DMS153 treated with DMSO at 0.1 percent for 48 hours (cell line): ENCODE data around the gene CFAP298.

Experiments
- DNase-seq: peaks from one replicate; lab custom pipeline; 2025; ENCODE audit not compliant: unreplicated experiment; lab: John Stamatoyannopoulos, UW

CFAP298 gene

DNA sequence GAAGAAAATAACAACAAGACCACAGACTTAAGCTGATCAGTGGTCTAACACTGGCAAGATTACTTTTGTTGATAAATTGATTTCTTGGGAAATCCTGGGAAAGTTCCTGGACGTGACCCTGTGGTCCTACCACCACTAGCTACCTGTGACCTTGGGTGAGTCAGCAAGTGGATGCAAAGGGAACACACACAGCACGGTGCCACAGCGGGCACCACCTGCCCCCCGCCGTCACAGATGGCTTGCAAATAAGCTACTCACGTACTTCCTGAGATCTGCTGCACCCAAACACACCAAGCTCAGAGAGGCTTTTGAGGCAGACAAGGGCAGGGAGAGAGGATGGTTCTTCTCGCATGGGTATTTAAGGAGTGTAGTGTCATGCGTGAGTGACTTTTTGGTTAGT, 12.7 kb downstream of the CFAP298 start:
- DNase-seq: no peak

DNA sequence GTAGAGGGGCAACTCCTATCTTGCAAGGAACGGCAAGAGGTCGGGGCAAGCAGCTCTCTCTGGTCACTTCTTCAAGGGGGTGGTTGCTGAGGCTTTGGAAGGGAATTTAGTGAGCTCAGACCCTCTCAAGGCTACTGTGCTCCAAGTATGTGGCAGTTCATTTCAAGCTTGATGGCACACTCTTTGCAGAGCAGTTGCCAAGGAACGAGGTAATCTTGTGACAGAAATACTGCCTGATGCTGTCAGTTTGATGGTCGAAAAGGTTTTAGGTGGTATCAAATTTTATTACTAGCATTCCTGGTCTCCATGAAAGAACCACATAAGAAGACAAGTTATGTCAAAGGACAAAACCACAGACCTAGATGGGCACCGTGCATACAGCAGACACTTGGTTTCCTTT, 13.1 kb downstream of the CFAP298 start:
- no peak for DNase-seq

DNA sequence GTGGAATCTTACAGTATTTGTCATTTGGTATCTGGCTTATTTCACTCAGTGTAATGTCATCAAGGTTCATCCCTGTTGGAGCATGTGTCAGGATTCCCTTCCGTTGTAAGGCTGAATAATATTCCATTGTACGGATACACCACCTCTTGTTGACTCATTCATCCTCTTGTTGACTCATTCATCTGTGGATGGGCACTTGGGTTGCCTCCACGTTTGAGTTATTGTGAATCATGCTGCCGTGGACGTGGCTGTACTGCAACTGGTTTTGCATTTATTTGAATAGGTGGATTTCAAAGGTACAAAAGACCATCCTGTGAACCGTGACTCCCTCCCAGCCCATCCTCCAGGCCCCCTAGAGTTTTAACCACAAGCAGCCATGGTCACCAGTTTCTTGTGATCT, 15.0 kb downstream of the CFAP298 start:
- no peak for DNase-seq

DNA sequence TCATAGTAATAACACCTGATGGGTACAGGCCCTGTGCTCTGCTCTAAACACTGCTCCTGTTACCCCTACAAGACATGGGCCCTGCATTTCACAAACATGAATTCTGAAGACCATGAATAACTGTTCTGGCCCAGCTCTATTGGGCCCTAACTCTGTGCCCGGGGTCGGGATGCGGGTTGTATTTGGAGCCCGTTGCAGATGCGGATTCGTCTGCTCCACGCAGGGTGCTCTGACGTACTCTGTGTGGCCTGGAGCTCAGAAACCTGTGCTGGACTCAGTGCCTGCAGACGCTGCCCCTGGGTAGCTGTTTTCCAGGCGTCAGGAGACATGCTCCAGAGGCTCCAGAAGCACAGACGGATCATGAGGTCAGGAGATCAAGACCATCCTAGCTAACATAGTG, 16.7 kb downstream of the CFAP298 start:
- no peak for DNase-seq

DNA sequence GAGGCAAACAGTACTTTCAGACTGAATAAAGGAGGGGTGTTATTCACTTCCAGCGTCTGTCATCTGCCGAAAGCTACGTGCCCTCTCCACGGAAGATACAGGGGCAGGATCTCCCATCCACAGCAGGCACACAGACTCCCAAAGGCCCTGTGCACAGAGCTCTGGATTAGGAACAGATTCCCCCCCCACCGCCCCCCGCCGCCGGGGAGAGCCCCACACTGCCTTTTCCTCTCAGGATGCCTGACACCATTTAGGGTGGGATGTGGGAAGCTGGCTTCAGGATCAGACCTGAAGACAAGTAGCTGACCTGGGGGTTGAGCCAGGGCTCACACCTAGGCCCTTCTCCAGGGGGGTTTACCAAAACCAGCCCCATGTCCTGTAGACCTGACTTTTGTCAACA, 18.5 kb downstream of the CFAP298 start:
- no peak for DNase-seq

DNA sequence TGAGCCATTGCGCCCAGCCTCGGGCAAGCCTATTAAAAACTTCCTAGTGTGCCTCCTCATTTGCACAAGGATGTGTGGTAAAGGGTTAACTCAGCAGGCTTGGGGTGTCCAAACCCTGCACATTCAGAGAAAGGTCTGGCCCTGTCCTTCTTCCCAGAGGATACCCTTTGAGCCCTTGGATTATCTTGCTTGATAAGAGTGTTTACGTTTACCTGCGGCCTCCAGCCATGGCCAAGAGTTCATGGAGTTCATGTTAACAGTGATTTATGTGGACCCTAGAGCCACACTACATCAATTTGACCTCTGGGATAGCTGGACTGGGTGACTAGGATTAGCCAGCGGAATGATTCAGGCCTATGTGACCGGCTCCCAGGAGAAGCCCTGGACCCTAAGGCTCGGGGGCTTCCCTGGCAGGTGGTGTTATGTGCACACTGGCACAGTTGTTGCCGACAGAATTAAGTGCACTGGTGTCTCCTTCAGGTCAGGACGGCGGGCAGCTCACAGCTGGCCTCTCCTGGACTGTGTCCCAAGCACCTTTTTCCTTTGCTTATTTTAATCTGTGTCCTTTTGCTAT, 19.2 kb downstream of the CFAP298 start:
- DNase-seq: no peak

DNA sequence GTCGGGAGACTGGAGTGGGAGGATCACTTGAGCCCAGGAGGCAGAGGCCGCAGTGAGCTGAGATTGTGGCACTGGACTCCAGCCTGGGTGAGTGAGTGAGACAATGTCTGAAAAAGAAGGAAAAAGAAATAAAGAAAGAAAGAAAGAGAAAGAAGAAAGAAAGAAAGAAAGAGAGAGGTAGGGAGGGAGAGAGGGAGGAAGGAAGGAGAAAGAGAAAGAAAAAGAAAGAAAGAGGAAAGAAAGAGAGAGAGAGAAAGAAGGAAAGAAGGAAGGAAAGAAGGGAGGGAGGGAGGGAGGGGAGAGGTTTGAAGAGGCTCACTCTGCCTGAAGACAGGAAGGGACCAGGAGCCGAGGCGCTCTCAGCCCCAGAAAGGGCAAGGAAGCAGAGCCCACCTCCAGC, 22.0 kb downstream of the CFAP298 start:
- DNase-seq: no peak

DNA sequence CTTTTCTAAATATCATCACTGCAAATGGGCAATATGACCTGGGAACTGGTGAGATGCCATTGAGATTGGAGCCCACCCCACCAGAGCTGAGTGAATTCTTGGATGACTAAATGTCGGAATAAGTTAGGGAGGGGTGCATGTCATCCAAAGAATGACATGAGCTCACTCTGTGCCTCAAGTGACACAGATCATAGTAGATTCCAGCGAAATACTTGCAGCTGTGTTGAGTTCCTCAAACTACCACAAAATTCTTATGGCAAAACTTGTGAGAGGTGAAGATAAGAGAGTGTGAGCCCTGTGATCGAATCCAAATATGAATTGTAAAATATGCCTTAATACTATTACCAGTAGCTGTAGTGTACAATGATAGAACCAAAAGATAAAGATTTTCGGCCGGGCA, 24.5 kb downstream of the CFAP298 start:
- DNase-seq: no peak

DNA sequence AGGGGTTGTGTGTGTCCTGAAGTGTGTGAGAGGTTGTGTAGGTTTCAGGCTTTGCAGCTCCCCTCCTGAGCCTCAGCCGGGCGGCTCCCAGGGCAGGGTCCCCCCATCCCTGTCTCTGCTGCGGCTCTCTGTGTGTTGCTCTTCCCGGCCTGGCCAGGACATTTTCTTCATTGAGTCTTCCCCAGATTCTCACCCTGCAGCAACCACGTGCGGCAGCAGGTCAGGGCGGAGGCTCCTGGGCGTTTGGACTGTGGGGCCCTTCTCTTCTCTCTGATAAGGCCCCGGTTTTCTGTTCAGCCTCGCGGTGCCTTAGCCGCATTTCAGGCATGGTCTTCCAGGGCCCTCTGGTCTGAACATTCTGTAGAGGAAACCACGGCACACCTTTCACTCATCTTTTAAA, 25.1 kb downstream of the CFAP298 start:
- DNase-seq: no peak

DNA sequence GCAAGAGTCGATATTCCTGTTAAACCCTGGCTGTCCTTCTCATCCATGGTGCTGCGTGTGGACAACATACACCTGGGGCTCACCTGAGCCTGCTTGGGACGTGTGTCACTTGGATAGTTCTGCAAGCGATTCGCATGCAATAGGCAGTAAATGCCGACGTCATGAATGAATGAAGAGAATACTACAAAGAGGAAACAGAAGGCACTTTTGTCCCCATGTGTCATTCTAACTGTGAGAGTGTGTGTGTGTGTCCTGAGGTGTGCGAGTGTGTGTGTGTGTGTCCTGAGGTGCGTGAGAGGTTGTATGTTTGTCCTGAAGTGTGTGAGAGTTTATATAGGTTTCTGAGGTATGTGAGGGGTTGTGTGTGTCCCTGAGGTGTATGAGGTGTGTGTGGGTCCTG, 26.2 kb downstream of the CFAP298 start:
- no peak for DNase-seq

DNA sequence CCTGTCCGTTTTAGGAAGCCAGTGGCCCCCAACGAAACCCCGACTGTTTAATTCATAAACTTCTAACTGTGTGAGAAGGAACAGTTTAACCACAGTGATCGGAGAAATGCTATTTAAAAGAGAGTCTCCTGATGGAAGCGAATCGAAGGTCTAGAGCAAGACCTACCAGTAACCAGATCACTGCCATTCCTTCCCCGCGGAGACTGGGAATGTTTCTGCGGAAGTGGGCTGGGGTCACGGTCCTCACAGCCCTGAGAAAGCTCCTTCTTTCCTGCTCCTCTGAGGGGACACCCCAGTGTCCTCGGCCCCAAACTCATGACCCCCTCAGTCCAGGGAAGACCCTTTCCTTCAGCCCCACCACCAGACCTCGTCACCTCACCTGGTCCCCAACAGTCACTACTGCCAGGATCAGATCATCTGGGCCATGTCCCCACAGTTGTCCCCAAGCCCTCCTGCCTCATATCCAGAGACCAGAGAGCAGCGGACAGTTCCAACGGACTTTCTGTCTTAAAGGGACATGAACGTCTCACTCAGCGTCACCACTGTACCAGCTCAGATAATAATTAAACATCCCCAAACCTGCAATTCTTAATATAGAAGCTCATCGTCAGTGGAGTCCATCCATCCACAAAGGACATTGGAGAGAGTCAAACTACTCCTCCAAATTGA, 27.0 kb downstream of the CFAP298 start, which contains the start of gene TCP10L:
TSS of gene TCP10L (minus strand) at position 482 of the 669 bp plus-strand sequence. CDS start 1,219 bp downstream, outside the sequence.
- DNase-seq: no peak

DNA sequence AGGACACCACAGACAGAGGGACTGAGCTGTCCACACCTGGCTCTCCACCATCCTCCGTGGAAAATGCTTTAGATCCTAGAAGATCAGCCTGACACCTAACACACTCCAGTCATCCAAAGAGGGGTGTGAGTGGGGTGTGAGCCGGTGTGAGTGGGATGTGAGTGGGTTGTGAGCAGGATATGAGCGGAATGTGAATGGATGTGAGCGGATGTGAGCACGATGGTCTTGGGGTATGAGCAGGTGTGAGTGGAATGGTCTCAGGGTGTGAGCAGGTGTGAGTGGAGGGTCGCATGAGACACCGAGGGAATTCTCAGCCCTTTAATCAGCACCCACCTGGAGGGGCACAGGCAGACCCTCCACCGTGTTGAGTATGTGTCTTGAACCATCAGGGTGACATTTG, 27.7 kb downstream of the CFAP298 start:
- DNase-seq: no peak

DNA sequence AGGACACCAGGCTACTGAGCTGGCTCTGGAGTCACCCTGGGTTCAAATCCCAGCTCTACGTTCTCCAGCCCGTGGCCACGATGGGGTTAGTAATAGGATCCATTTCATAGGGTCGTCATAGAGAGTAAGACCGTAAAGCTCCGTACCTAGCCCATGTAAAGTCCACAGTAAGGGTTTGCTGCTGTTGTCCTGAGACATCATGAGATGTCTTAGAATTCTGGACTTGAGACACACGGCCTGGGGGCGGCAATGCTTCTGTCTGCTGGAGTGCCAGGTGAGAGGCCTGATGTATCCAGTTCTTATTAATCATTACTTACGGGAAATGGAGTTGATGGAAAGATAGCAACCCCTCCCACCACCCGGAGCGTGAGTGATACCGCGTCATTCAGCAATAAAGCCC, 30.4 kb downstream of the CFAP298 start:
- no peak for DNase-seq

DNA sequence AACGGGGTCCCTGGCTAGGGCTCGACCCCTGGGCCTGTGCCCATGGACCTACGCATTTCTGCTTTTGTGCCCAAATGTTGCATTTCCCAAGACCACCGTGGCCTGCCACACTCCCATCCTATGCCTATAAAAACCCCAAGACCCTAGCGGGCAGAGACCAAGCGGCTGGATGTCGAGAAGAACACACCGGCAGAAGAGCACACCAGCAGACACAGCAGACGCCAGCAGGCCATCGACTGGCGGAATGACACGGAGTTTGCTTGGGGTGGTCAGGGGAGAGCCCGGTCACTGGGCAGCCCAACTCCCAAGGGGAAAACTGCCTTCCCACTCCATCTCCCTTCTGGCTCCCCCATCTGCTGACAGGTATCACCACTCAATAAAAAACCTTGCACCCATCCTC, 31.2 kb downstream of the CFAP298 start:
- no peak for DNase-seq

DNA sequence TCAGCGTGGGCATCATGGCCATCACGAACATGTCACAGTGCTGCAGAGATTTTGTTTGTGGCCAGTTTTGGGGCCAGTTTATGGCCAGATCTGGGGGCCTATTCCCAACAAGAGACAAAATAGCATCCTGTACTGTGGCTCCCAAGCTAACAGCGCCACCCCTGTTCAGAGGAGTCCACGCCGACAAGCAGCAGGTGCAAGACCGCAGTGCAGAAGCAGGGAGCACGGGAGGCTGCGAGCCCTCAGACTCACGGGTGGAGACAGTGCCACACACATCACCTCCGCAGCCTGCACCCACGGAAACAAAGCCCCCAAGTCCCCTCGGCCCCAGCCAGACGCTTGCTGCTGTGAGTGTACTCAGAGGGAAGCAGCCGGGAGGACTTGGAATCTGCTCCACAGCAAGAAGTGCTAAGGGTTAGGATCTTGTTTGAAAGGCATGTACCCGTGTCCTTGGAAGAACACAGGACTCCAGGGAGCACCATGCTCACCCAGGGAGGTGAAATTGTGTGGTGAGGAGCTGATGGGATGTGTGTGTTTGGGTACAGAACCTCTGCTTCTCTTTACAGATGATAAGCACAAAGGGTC, 34.0 kb downstream of the CFAP298 start:
- no peak for DNase-seq

DNA sequence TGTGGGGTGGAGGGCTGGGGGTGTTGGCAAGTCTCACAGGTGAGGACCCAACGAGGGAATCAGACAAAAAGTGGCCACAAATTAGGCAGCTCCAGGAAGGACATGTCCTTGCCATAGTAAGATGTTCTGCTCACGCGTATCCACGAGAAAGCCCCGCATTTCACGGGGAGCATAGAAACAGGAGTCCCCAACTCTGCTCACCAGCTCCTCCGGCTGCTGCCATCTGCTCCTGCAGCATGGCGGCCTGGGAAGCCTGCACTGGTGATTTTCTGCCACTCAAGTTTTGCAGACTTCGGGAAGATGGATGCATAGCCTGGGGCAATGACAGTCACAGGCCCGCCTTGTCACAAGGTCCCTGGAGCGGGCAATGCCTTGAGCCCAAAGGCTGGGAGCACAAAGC, 36.2 kb downstream of the CFAP298 start:
- no peak for DNase-seq

DNA sequence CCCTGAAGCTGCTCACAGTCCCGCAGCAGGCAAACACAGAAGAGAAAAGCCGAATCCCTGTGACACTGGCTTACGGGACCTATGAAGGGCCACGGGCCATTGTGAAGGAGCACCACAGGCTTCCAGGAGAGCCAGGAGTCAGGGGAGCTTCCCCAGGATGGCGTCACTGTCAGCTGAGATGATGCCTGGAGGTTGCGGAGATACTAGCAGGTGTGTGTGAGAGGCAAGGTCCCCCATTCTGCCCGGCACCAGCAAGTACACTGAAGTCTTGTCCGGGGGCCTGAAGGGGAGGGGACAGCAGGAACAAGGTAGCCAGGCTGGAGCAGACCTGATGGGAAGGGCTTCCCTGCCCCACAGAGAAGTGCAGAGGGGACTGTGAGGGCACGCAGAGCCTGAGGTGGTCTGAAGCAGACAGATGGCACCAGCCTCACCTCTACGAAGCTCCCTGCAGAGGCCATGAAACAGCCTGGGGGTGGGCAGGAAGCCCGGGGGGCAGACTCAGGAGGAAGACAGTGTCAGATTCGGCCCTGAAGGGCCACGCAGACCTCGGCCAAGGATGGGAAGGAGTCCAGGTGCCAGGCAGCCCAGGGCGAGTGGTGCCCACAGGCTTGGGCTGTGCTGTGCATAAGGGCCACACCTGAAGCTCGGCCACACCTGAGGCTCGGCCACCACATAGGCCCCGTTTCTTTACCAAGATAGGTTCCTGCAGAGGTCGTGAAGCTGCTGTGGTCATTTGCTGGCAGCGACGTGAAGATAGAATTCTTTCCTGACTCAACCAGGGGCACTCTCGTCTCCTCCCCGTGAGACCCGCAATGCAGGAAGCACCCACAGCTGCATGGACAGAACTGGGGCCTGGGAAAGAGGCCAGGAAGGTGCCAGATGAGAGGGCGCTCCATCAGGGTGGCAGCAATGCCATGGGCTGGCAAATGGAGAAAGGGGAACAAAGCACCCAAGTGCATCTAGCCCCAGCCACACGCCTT, 36.9 kb downstream of the CFAP298 start:
- no peak for DNase-seq

DNA sequence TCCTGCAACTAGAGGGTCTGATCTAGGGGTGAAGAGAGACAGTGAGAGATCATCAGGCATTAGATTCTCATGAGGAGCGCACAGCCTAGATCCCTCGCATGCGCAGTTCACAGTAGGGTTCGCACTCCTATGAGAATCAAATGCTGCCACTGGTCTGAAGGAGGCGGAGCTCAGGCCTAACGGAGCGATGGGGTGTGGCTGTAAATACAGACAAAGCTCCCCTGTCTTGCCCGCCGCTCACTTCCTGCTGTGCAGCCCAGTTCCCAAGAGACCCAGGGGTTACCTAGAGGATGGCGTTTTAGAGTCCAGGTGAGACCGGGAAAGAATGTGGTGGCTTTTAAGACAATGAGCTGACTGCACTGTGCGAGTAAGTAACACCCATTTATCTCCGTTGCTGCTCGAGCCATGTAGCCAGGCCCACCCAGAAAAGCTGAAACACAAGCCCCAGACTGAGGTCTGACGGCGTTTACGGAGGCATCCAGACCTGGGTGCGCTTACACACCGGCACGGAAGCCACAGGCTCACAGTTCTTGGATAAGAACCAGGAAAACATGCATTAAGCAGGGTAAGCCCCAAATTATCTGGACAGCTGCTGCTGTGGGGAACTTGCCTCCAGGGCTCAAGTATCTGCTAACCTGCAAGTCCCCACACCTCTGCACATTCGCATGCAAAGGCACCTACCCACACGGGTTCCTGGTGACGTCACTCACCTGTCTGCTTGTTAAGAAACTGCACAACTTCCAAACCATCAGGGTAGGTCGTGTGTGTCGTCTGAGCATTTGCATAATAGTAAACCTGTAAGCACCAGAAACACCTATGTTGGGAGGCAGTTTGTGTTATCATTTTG, 39.4 kb downstream of the CFAP298 start:
- peak; percentile 76 for DNase-seq

DNA sequence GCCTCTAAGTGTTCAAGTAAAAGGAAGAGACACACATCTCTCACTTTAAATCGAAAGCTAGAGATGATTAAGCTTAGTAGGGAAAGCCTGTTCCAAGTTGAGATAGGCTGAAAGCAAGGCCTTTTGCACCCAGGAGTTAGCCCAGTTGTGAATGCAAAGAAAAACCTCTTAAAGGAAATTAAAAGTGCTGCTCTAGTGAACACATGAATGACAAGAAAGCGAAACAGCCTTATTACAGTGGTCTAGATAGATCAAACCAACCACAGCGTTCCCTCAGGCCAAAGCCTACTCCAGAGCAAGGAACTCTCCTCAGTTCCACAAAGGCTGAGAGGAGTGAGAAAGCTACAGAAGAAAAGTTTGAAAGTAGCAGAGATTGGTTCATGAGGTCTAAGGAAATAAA, 41.7 kb downstream of the CFAP298 start:
- no peak for DNase-seq
